HG03039 (cell line): ENCODE data around the gene PROSER2.

Experiments used
- ATAC-seq: cut with Tn5 transposase; IDR thresholded peaks from one replicate; pipeline ENCODE4 v1.9.1; 2021; ENCODE audit warnings: mild to moderate bottlenecking, moderate library complexity; ENCODE audit not compliant: unreplicated experiment

Gene PROSER2

GRCh38 chr10:11865561-11865960 lies 42.4 kb downstream of the PROSER2 start:
- no peak for ATAC-seq

GRCh38 chr10:11866199-11866925 lies 43.2 kb downstream of the PROSER2 start:
- ATAC-seq: no peak

GRCh38 chr10:11869219-11869618 lies 46.1 kb downstream of the PROSER2 start:
- ATAC-seq: no peak

- ATAC-seq: no peak
Observed at GRCh38 chr10:11869743-11870460, 46.7 kb downstream of the PROSER2 start.

- no peak for ATAC-seq
Observed at GRCh38 chr10:11870461-11870780, 47.3 kb downstream of the PROSER2 start.

GRCh38 chr10:11870900-11871400 lies 47.8 kb downstream of the PROSER2 start:
- no peak for ATAC-seq

GRCh38 chr10:11871466-11871865 lies 48.3 kb downstream of the PROSER2 start:
- ATAC-seq: no peak

GRCh38 chr10:11874568-11875493 lies 51.7 kb downstream of the PROSER2 start:
- no peak for ATAC-seq

- no peak for ATAC-seq
Observed at GRCh38 chr10:11875494-11876281, 52.5 kb downstream of the PROSER2 start.

GRCh38 chr10:11876324-11876723 lies 53.2 kb downstream of the PROSER2 start:
- no peak for ATAC-seq

- no peak for ATAC-seq
Observed at GRCh38 chr10:11876805-11877590, 53.8 kb downstream of the PROSER2 start.

GRCh38 chr10:11877591-11877905 lies 54.4 kb downstream of the PROSER2 start:
- ATAC-seq: no peak

GRCh38 chr10:11878776-11879175 lies 55.6 kb downstream of the PROSER2 start:
- ATAC-seq: no peak

GRCh38 chr10:11879387-11880094 lies 56.4 kb downstream of the PROSER2 start:
- no peak for ATAC-seq

- ATAC-seq: no peak
Observed at GRCh38 chr10:11880151-11881029, 57.2 kb downstream of the PROSER2 start.

GRCh38 chr10:11881030-11881476 lies 57.9 kb downstream of the PROSER2 start:
- no peak for ATAC-seq

- no peak for ATAC-seq
Observed at GRCh38 chr10:11881477-11882417, 58.6 kb downstream of the PROSER2 start.
